Right kidney (tissue), 1 donor: ENCODE measurements around the gene FNDC4.

Source experiments
- DNase-seq: peaks from one replicate; pipeline ENCODE4 v3.0.0-alpha.2; 2016

Gene FNDC4

GRCh38 chr2:27494284-27494943, 586 bp downstream of the FNDC4 start:
- DNase-seq: peak; percentile 35

- DNase-seq: no peak
These were observed 1.1 kb downstream of the FNDC4 start for GRCh38 chr2:27493948-27494283.

GRCh38 chr2:27492557-27492956, 2.4 kb downstream of the FNDC4 start:
- no peak for DNase-seq

GRCh38 chr2:27489498-27490397, 5.3 kb downstream of the FNDC4 start, which contains the start of gene IFT172:
Gene IFT172, minus strand, starts transcription at chr2:27489743. Its CDS starts 90 bp downstream, at chr2:27489653.
- DNase-seq: peak; percentile 82

GRCh38 chr2:27489118-27489497, 5.9 kb downstream of the FNDC4 start:
- no peak for DNase-seq

GRCh38 chr2:27485496-27485895, 9.5 kb downstream of the FNDC4 start:
- DNase-seq: no peak

- DNase-seq: no peak
These were observed 23.0 kb downstream of the FNDC4 start for GRCh38 chr2:27471961-27472360.

GRCh38 chr2:27464443-27464842, 30.6 kb downstream of the FNDC4 start:
- DNase-seq: no peak

- DNase-seq: no peak
These were observed 33.9 kb downstream of the FNDC4 start for GRCh38 chr2:27461118-27461517.

GRCh38 chr2:27453968-27454367, 41.0 kb downstream of the FNDC4 start:
- DNase-seq: no peak

GRCh38 chr2:27451095-27451494, 43.9 kb downstream of the FNDC4 start:
- DNase-seq: no peak

- no peak for DNase-seq
These were observed 46.6 kb downstream of the FNDC4 start for GRCh38 chr2:27448381-27448780.

GRCh38 chr2:27446057-27446456, 48.9 kb downstream of the FNDC4 start:
- no peak for DNase-seq

GRCh38 chr2:27445615-27446014, 49.4 kb downstream of the FNDC4 start:
- DNase-seq: no peak

GRCh38 chr2:27445155-27445554, 49.8 kb downstream of the FNDC4 start:
- no peak for DNase-seq

- DNase-seq: no peak
These were observed 52.1 kb downstream of the FNDC4 start for GRCh38 chr2:27442920-27443282.

GRCh38 chr2:27441958-27442919, 52.8 kb downstream of the FNDC4 start, which contains the start of gene KRTCAP3:
Gene KRTCAP3, plus strand, starts transcription at chr2:27442381. Its CDS starts 32 bp downstream, at chr2:27442413.
- DNase-seq: peak; percentile 47
